ENCODE results near the gene CFHR1. TPM values are rescaled to one million over a fixed set of nuclear protein-coding genes. Genes with fewer than 3 reads are reported as not detected.

CFHR1 gene
- total RNA-seq, 2 experiments from 2014 or later, result not detected

GRCh38 chr1:196857188-196857587, 37.7 kb downstream of the CFHR1 start:
- no peaks in the 10 kb centered on the region for H3K36me3 Mint-ChIP-seq
- no peak overlapping the region for H3K4me3 Mint-ChIP-seq
- no peak overlapping the region for H3K27ac Mint-ChIP-seq

GRCh38 chr1:196858811-196859210, 39.3 kb downstream of the CFHR1 start:
- Mint-ChIP-seq H3K27me3 (no peaks in the 10 kb centered on the region), H3K4me3 (no peak overlapping the region), H3K9me3 (no peaks in the 10 kb centered on the region), H3K36me3 (no peaks in the 10 kb centered on the region), H3K4me1 (no peaks in the 10 kb centered on the region), H3K27ac (no peak overlapping the region)
- no peak for DNase-seq

More at GRCh38 chr1:196857188-196857587, 37.7 kb downstream of the CFHR1 start:
- DNase-seq, result no peak
- no peaks in the 10 kb centered on the region for H3K9me3 Mint-ChIP-seq
- H3K27me3 Mint-ChIP-seq, result no peaks in the 10 kb centered on the region
- no peaks in the 10 kb centered on the region for H3K4me1 Mint-ChIP-seq

- no peak overlapping the region for H3K4me3 Mint-ChIP-seq
- H3K9me3 Mint-ChIP-seq, result no peaks in the 10 kb centered on the region
- no peaks in the 10 kb centered on the region for H3K27me3 Mint-ChIP-seq
- H3K36me3 Mint-ChIP-seq, result no peaks in the 10 kb centered on the region
- no peaks in the 10 kb centered on the region for H3K4me1 Mint-ChIP-seq
- no peak for DNase-seq
- no peak overlapping the region for H3K27ac Mint-ChIP-seq
Observed at GRCh38 chr1:196860323-196860884, 40.9 kb downstream of the CFHR1 start.

DNA sequence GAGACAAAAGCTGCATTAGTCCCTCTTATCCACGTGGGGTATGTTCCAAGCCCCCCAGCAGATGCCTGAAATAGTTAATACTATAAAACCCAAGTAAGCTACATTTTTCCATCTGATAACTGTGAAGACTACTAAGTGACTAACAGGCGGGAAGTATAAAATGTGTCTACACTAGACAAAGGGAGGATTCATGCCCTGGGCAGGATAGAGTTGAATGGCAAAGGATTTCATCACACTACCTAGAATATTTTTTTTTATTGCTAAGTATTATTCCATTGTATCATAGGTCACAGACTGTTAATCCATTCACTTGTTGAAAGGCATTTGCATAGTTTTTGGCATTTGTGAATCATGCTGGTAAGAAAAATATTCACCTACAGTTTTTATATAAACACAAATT, 41.9 kb downstream of the CFHR1 start:
- no peaks in the 10 kb centered on the region for H3K36me3 Mint-ChIP-seq
- no peak overlapping the region for H3K27ac Mint-ChIP-seq
- H3K4me3 Mint-ChIP-seq, result no peak overlapping the region
- no peaks in the 10 kb centered on the region for H3K27me3 Mint-ChIP-seq
- H3K9me3 Mint-ChIP-seq, result no peaks in the 10 kb centered on the region
- DNase-seq, result no peak
- H3K4me1 Mint-ChIP-seq, result no peaks in the 10 kb centered on the region

- Mint-ChIP-seq H3K4me3 (no peak overlapping the region), H3K4me1 (no peaks in the 10 kb centered on the region), H3K36me3 (no peaks in the 10 kb centered on the region), H3K9me3 (no peaks in the 10 kb centered on the region), H3K27ac (no peak overlapping the region), H3K27me3 (no peaks in the 10 kb centered on the region)
- DNase-seq, result no peak
Observed at GRCh38 chr1:196866974-196867373, 47.4 kb downstream of the CFHR1 start.

DNA sequence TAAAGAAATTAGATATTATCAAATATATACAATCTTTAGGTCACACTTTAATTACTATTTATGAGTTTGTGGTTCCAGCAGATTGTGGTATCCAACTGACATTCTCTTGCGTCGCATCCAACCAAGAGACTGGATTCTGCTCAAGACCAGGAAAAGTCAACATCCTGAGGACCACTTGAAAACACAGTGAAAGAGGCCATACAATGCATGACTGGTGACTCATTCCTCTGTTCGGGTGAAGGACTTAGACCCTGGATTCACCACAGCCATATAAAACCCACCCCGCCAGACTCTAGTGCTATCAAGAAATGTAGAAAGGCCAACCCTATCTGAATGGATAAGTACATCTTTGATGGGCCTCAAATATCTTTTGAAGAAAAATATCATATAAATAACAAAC, 53.9 kb downstream of the CFHR1 start:
- peaks cover 4% of the 10 kb centered on the region for H3K27me3 Mint-ChIP-seq

DNA sequence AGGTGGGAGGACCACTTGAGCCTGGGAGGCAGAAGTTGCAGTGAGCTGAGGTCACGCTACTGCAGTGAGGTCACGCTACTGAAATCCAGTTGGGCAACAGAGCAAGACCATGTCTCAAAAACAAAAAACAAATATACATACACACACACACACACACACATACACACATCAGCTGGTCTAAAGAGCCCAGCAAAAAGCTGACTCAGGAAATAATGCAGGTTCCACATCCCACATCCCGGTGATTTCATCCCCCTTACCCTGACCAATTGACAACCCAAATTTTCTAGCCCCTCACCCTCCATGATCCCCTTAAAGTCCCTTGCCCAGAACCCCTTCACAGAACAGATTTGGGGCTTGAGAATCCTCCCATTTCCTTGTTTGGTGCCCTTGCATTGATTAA, 56.4 kb downstream of the CFHR1 start:
- Mint-ChIP-seq H3K27ac (no peak overlapping the region), H3K4me1 (no peaks in the 10 kb centered on the region), H3K36me3 (no peaks in the 10 kb centered on the region), H3K4me3 (no peak overlapping the region), H3K27me3 (peaks cover 11% of the 10 kb centered on the region), H3K9me3 (no peaks in the 10 kb centered on the region)
- no peak for DNase-seq

More for the DNA sequence above, 53.9 kb downstream of the CFHR1 start:
- no peak overlapping the region for H3K27ac Mint-ChIP-seq
- no peak for DNase-seq
- H3K4me3 Mint-ChIP-seq, result no peak overlapping the region
- no peaks in the 10 kb centered on the region for H3K36me3 Mint-ChIP-seq
- H3K9me3 Mint-ChIP-seq, result no peaks in the 10 kb centered on the region
- H3K4me1 Mint-ChIP-seq, result no peaks in the 10 kb centered on the region

- no peaks in the 10 kb centered on the region for H3K4me1 Mint-ChIP-seq
- H3K36me3 Mint-ChIP-seq, result no peaks in the 10 kb centered on the region
- peaks cover 11% of the 10 kb centered on the region for H3K27me3 Mint-ChIP-seq
- DNase-seq, result no peak
- H3K27ac Mint-ChIP-seq, result no peak overlapping the region
- H3K4me3 Mint-ChIP-seq, result no peak overlapping the region
- H3K9me3 Mint-ChIP-seq, result peaks cover 2% of the 10 kb centered on the region
Observed at GRCh38 chr1:196877964-196878363, 58.4 kb downstream of the CFHR1 start.

Other genes with a start within 250 kb of the CFHR1 start
- gene KCNT2, start 211.3 kb upstream of the CFHR1 start, total RNA-seq, result not detected
- under 1 TPM in 1 of 2 experiments, not detected in 1; 0.24 TPM for gene CFH, start 167.7 kb upstream of the CFHR1 start, total RNA-seq
- not detected for gene CFHR3, start 44.9 kb upstream of the CFHR1 start, total RNA-seq
- gene CFHR4, start 68.3 kb downstream of the CFHR1 start, total RNA-seq, result not detected
- not detected for gene CFHR2, start 124.0 kb downstream of the CFHR1 start, total RNA-seq
- gene CFHR5, start 157.8 kb downstream of the CFHR1 start, total RNA-seq, result not detected
- not detected for gene F13B, start 247.5 kb downstream of the CFHR1 start, total RNA-seq